ENCODE measurements around the gene CSNK1A1. TPM values are rescaled to one million over a fixed set of nuclear protein-coding genes. Genes with fewer than 3 reads are reported as not detected.

CSNK1A1 gene
- polyA plus RNA-seq, 1 donor from 2014 or later, result 217 TPM

DNA sequence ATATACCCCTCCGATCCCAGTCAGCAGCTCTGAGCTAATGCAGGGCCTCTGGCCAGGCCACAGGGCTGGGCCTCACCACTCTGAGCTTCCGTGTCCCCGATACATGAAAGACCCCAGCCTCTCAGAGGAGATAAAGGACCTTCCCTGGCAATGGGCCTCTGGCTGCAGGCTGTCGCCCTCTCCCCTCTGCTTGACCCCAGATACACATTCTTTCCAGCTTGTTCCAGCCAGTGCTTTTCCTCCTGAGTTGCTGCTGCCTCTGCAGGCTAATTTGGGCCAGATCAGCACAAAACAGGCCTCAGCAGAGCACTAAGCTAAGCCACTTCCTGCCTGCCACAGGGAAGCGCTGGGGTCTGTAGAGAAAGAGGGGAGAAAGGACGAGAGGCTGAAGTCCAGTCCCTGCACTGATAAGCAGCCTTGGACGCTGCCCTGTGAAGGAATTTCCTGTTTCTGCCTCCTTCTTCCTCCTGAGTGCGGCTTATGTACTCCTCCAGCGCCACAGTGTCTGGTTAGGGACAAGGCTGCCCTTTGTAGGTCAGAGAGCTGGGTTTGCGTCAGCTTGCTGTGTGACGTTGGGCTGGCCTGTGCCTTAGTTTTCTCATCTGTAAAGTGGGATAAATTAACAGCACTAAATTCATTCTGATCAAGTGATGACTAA, 99.1 kb downstream of the CSNK1A1 start:
- H3K79me2 ChIP-seq (replicated peaks; ENCODE audit: insufficient read depth, low read length), result no peaks in the 10 kb centered on the region
- H3K36me3 ChIP-seq (ENCODE audit: insufficient read depth, low read length), result no peaks in the 10 kb centered on the region
- no peak overlapping the region for H3K4me3 ChIP-seq (ENCODE audit: low read length)
- H3K4me2 ChIP-seq (ENCODE audit: low read length), result no peak overlapping the region
- TF ChIP-seq RAD21 (conservative IDR thresholded peaks at IDR 0.05) (no peak), EP300 (conservative IDR thresholded peaks at IDR 0.05; ENCODE audit: poor library complexity, severe bottlenecking) (no peak), SMC3 (conservative IDR thresholded peaks at IDR 0.05; ENCODE audit: poor library complexity) (no peak), REST (IDR thresholded peaks at IDR 0.05; ENCODE audit: borderline replicate concordance) (no peak), MXI1 (conservative IDR thresholded peaks at IDR 0.05; ENCODE audit: poor library complexity, severe bottlenecking) (no peak), TAF1 (IDR thresholded peaks at IDR 0.05; ENCODE audit: low read depth) (no peak), EZH2 (IDR thresholded peaks at IDR 0.05; ENCODE audit: borderline replicate concordance, insufficient read depth, low read length, poor library complexity, severe bottlenecking) (no peak), CTCF (IDR thresholded peaks at IDR 0.05; ENCODE audit: poor library complexity, severe bottlenecking) (no peak), POLR2AphosphoS5 (IDR thresholded peaks at IDR 0.05) (no peak)
- H3F3A ChIP-seq (ENCODE audit: insufficient read depth, low read length, poor library complexity, severe bottlenecking), result no peaks in the 10 kb centered on the region
- no peak overlapping the region for H3K27ac ChIP-seq (ENCODE audit: low read length)
- H2AFZ ChIP-seq (ENCODE audit: low read depth, low read length), result no peak overlapping the region
- no peaks in the 10 kb centered on the region for H3K9me3 ChIP-seq (ENCODE audit: low read length)
- no peak overlapping the region for H3K9ac ChIP-seq (ENCODE audit: low read length)
- no peaks in the 10 kb centered on the region for H3K9me2 ChIP-seq (ENCODE audit: insufficient read depth, low read length)
- H3K27me3 ChIP-seq (ENCODE audit: insufficient read depth, low read depth, low read length), result no peaks in the 10 kb centered on the region
- no peaks in the 10 kb centered on the region for H4K20me1 ChIP-seq (ENCODE audit: insufficient read depth)

DNA sequence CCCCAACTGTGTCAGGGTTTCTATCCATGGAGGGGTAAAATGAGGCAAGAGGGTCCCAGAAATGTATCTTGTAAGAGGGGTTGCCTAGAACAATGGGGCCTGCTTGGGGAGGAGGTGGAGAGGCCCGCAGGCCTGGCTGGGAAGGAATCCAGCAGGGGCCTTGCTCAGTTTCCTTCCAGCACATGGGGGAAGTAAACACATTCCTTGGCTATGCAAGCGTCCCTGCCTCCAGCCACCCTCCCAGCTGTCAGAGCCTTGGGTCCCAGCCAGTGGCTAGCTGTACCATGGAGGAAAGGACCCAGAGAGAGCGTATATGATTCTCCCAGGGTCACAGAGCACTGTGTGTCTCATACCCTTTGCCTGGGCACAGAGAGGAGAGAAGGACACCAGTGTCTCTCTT, 101.0 kb downstream of the CSNK1A1 start:
- Histone ChIP-seq H3K4me3 (ENCODE audit: low read length) (no peak overlapping the region), H3K9ac (ENCODE audit: low read length) (no peak overlapping the region), H3K9me3 (ENCODE audit: low read length) (no peaks in the 10 kb centered on the region), H2AFZ (ENCODE audit: low read depth, low read length) (no peak overlapping the region), H3K27me3 (ENCODE audit: insufficient read depth, low read depth, low read length) (no peaks in the 10 kb centered on the region), H3F3A (ENCODE audit: insufficient read depth, low read length, poor library complexity, severe bottlenecking) (no peaks in the 10 kb centered on the region), H4K20me1 (ENCODE audit: insufficient read depth) (no peaks in the 10 kb centered on the region), H3K4me2 (ENCODE audit: low read length) (no peak overlapping the region), H3K36me3 (ENCODE audit: insufficient read depth, low read length) (no peaks in the 10 kb centered on the region), H3K9me2 (ENCODE audit: insufficient read depth, low read length) (no peaks in the 10 kb centered on the region), H3K79me2 (replicated peaks; ENCODE audit: insufficient read depth, low read length) (no peaks in the 10 kb centered on the region), H3K27ac (ENCODE audit: low read length) (no peak overlapping the region)
- no peak for TF ChIP-seq MXI1 (conservative IDR thresholded peaks at IDR 0.05; ENCODE audit: poor library complexity, severe bottlenecking)
- TF ChIP-seq REST (IDR thresholded peaks at IDR 0.05; ENCODE audit: borderline replicate concordance), result no peak
- no peak for TF ChIP-seq SMC3 (conservative IDR thresholded peaks at IDR 0.05; ENCODE audit: poor library complexity)
- TF ChIP-seq TAF1 (IDR thresholded peaks at IDR 0.05; ENCODE audit: low read depth), result no peak
- no peak for TF ChIP-seq RAD21 (conservative IDR thresholded peaks at IDR 0.05)
- TF ChIP-seq POLR2AphosphoS5 (IDR thresholded peaks at IDR 0.05), result no peak
- TF ChIP-seq EP300 (conservative IDR thresholded peaks at IDR 0.05; ENCODE audit: poor library complexity, severe bottlenecking), result no peak
- no peak for TF ChIP-seq CTCF (IDR thresholded peaks at IDR 0.05; ENCODE audit: poor library complexity, severe bottlenecking)
- no peak for TF ChIP-seq EZH2 (IDR thresholded peaks at IDR 0.05; ENCODE audit: borderline replicate concordance, insufficient read depth, low read length, poor library complexity, severe bottlenecking)
